Glutamatergic neuron (in vitro differentiated cells): ENCODE measurements around the gene FPR2. TPM values are rescaled to one million over a fixed set of nuclear protein-coding genes. Genes with fewer than 3 reads are reported as not detected.

Experiments
- DNase-seq: peaks from one replicate; pipeline ENCODE4 v3.0.0; 2022
- H3K27ac Mint-ChIP-seq: one replicate; pipeline ENCODE4 v1.8.0; 2020; ENCODE audit warnings: mild to moderate bottlenecking, mixed read lengths, inconsistent platforms; ENCODE audit not compliant: unreplicated experiment
- H3K27me3 Mint-ChIP-seq: one replicate; pipeline ENCODE4 v1.8.0; 2020; ENCODE audit warnings: mild to moderate bottlenecking, moderate library complexity, mixed read lengths, inconsistent platforms; ENCODE audit not compliant: unreplicated experiment
- H3K36me3 Mint-ChIP-seq: one replicate; pipeline ENCODE4 v1.8.0; 2020; ENCODE audit warnings: mild to moderate bottlenecking, mixed read lengths, inconsistent platforms; ENCODE audit not compliant: unreplicated experiment
- H3K4me1 Mint-ChIP-seq: one replicate; pipeline ENCODE4 v1.8.0; 2020; ENCODE audit warnings: mild to moderate bottlenecking, low read depth, mixed read lengths, inconsistent platforms; ENCODE audit not compliant: unreplicated experiment
- H3K4me3 Mint-ChIP-seq: one replicate; pipeline ENCODE4 v1.8.0; 2020; ENCODE audit warnings: mild to moderate bottlenecking, mixed read lengths, inconsistent platforms; ENCODE audit not compliant: unreplicated experiment
- H3K9me3 Mint-ChIP-seq: one replicate; pipeline ENCODE4 v1.8.0; 2020; ENCODE audit warnings: mild to moderate bottlenecking, moderate library complexity, mixed read lengths, inconsistent platforms; ENCODE audit not compliant: unreplicated experiment
- CTCF ChIP-seq: fragments of 200-600 bp; sonication (generic); IDR thresholded peaks from one replicate; pipeline ENCODE4 v1.5.0; 2021; ENCODE audit not compliant: partially characterized antibody, unreplicated experiment
- total RNA-seq: library from RNA; stranded (reverse); fragmentation: NEBNext Ultra II Directional; extraction: Animal tissue kit (Norgen Biotek cat#: 25700); gene quantifications from one replicate; pipeline ENCODE4 v1.2.1, GENCODE V29; 2021; ENCODE audit not compliant: unreplicated experiment

The FPR2 gene
- total RNA-seq, 1 donor from 2014 or later = not detected

- peaks cover 9% of the 10 kb centered on the region for H3K27me3 Mint-ChIP-seq
- peaks cover 3% of the 10 kb centered on the region for H3K4me1 Mint-ChIP-seq
- no peak overlapping the region for H3K27ac Mint-ChIP-seq
- no peak for DNase-seq
- H3K4me3 Mint-ChIP-seq = no peak overlapping the region
- peaks cover 9% of the 10 kb centered on the region for H3K36me3 Mint-ChIP-seq
- peaks cover 4% of the 10 kb centered on the region for H3K9me3 Mint-ChIP-seq
- TF ChIP-seq CTCF = no peak
Measured at GRCh38 chr19:51714848-51715247, 46.1 kb upstream of the FPR2 start.

GRCh38 chr19:51715850-51716249, 45.1 kb upstream of the FPR2 start:
- no peak for TF ChIP-seq CTCF
- Mint-ChIP-seq H3K36me3 (peaks cover 9% of the 10 kb centered on the region), H3K9me3 (peaks cover 4% of the 10 kb centered on the region), H3K4me1 (peaks cover 3% of the 10 kb centered on the region), H3K27ac (no peak overlapping the region), H3K27me3 (peaks cover 9% of the 10 kb centered on the region), H3K4me3 (no peak overlapping the region)
- no peak for DNase-seq

- H3K36me3 Mint-ChIP-seq = peaks cover 9% of the 10 kb centered on the region
- TF ChIP-seq CTCF = no peak
- H3K27ac Mint-ChIP-seq = no peak overlapping the region
- peaks cover 6% of the 10 kb centered on the region for H3K27me3 Mint-ChIP-seq
- DNase-seq = no peak
- H3K9me3 Mint-ChIP-seq = peaks cover 4% of the 10 kb centered on the region
- peaks cover 3% of the 10 kb centered on the region for H3K4me1 Mint-ChIP-seq
- H3K4me3 Mint-ChIP-seq = no peak overlapping the region
Measured at GRCh38 chr19:51716925-51717324, 44.1 kb upstream of the FPR2 start.

- peak overlapping the region; percentile 82 for H3K4me3 Mint-ChIP-seq
- DNase-seq = peak; percentile 31
- no peak for TF ChIP-seq CTCF
- H3K36me3 Mint-ChIP-seq = peaks cover 5% of the 10 kb centered on the region
- H3K9me3 Mint-ChIP-seq = peaks cover 14% of the 10 kb centered on the region
- H3K27me3 Mint-ChIP-seq = peaks cover 9% of the 10 kb centered on the region
- no peak overlapping the region for H3K27ac Mint-ChIP-seq
- H3K4me1 Mint-ChIP-seq = peaks cover 9% of the 10 kb centered on the region
Measured at GRCh38 chr19:51719251-51719988, 41.6 kb upstream of the FPR2 start.

- H3K27ac Mint-ChIP-seq = no peak overlapping the region
- H3K4me1 Mint-ChIP-seq = peaks cover 16% of the 10 kb centered on the region
- peaks cover 9% of the 10 kb centered on the region for H3K27me3 Mint-ChIP-seq
- peaks cover 20% of the 10 kb centered on the region for H3K9me3 Mint-ChIP-seq
- no peak for DNase-seq
- H3K4me3 Mint-ChIP-seq = no peak overlapping the region
- TF ChIP-seq CTCF = no peak
- H3K36me3 Mint-ChIP-seq = peaks cover 5% of the 10 kb centered on the region
Measured at GRCh38 chr19:51721905-51722304, 39.1 kb upstream of the FPR2 start.
